Astrocyte (in vitro differentiated cells and primary cell): ENCODE measurements around the gene DCHS2. TPM values are rescaled to one million over a fixed set of nuclear protein-coding genes. Genes with fewer than 3 reads are reported as not detected.

ENCODE experiments used
- DNase-seq: peaks from one replicate; pipeline ENCODE4 v3.0.0-alpha.2; 2010; ENCODE audit warnings: low read depth
- FAIRE-seq: peaks from 2 replicates; lab custom pipeline; 2011; peaks lifted over from hg19 to GRCh38; lab: Jason Lieb, UNC
- H2AFZ ChIP-seq: 2 replicates; pipeline ENCODE4 v1.6.0; 2012; ENCODE audit warnings: low read depth, low read length, inconsistent platforms
- H3K27ac ChIP-seq: 2 replicates; pipeline ENCODE4 v1.5.1; 2011; ENCODE audit warnings: low read depth, low read length, inconsistent platforms
- H3K27me3 ChIP-seq: 2 replicates; pipeline ENCODE4 v1.6.0; 2011; ENCODE audit warnings: low read length, inconsistent platforms; ENCODE audit not compliant: insufficient read depth
- H3K36me3 ChIP-seq: 2 replicates; pipeline ENCODE4 v1.5.1; 2011; ENCODE audit warnings: low read length, inconsistent platforms; ENCODE audit not compliant: insufficient read depth
- H3K4me1 ChIP-seq: 2 replicates; pipeline ENCODE4 v1.5.1; 2011; ENCODE audit warnings: low read length, inconsistent platforms; ENCODE audit not compliant: insufficient read depth
- H3K4me2 ChIP-seq: 2 replicates; pipeline ENCODE4 v1.6.0; 2012; ENCODE audit warnings: low read length, inconsistent platforms
- H3K4me3 ChIP-seq: 2 replicates; pipeline ENCODE4 v1.5.1; 2011; ENCODE audit warnings: low read depth, mild to moderate bottlenecking, low read length, inconsistent platforms; ENCODE audit not compliant: insufficient read depth
- H3K79me2 ChIP-seq: 2 replicates; pipeline ENCODE4 v1.6.0; 2012; ENCODE audit warnings: mild to moderate bottlenecking, low read length, inconsistent platforms; ENCODE audit not compliant: insufficient read depth
- H3K9ac ChIP-seq: 2 replicates; pipeline ENCODE4 v1.6.0; 2012; ENCODE audit warnings: mild to moderate bottlenecking, low read length, inconsistent platforms
- H3K9me3 ChIP-seq: 2 replicates; pipeline ENCODE4 v1.5.1; 2012; ENCODE audit warnings: low read depth, mild to moderate bottlenecking, low read length, inconsistent platforms; ENCODE audit not compliant: insufficient read depth
- H4K20me1 ChIP-seq: 2 replicates; pipeline ENCODE4 v1.6.0; 2012; ENCODE audit warnings: low read length, inconsistent platforms; ENCODE audit not compliant: insufficient read depth
- H3K27ac Mint-ChIP-seq: one replicate; pipeline ENCODE4 v1.8.0; 2021; ENCODE audit warnings: mild to moderate bottlenecking, mixed read lengths; ENCODE audit not compliant: unreplicated experiment
- H3K27me3 Mint-ChIP-seq: one replicate; pipeline ENCODE4 v1.8.0; 2021; ENCODE audit warnings: low read depth, mixed read lengths; ENCODE audit not compliant: unreplicated experiment
- H3K36me3 Mint-ChIP-seq: one replicate; pipeline ENCODE4 v1.8.0; 2021; ENCODE audit warnings: low read depth, mixed read lengths; ENCODE audit not compliant: unreplicated experiment
- H3K4me1 Mint-ChIP-seq: one replicate; pipeline ENCODE4 v1.8.0; 2021; ENCODE audit warnings: low read depth, mixed read lengths; ENCODE audit not compliant: unreplicated experiment
- H3K4me3 Mint-ChIP-seq: one replicate; pipeline ENCODE4 v1.8.0; 2021; ENCODE audit warnings: mild to moderate bottlenecking, moderate library complexity, mixed read lengths; ENCODE audit not compliant: unreplicated experiment
- H3K9me3 Mint-ChIP-seq: one replicate; pipeline ENCODE4 v1.8.0; 2021; ENCODE audit warnings: mild to moderate bottlenecking, mixed read lengths; ENCODE audit not compliant: unreplicated experiment
- EZH2 ChIP-seq: IDR thresholded peaks from 2 replicates; pipeline ENCODE4 v1.6.1; 2012; ENCODE audit warnings: mild to moderate bottlenecking, low read length, inconsistent platforms; ENCODE audit not compliant: insufficient read depth
- total RNA-seq: library from RNA; stranded (reverse); gene quantifications from 2 replicates; pipeline ENCODE4 v1.2.1, GENCODE V29; 2021
- TF ChIP-seq, protein P1 (sequence below): IDR thresholded peaks from 2 replicates; pipeline ENCODE4 v1.5.1; 2011; ENCODE audit warnings: low read depth, mild to moderate bottlenecking, inconsistent platforms, low read length, moderate library complexity; ENCODE audit not compliant: insufficient read depth

DCHS2 gene
- total RNA-seq, 1 donor from 2014 or later = 0.25 TPM

DNA sequence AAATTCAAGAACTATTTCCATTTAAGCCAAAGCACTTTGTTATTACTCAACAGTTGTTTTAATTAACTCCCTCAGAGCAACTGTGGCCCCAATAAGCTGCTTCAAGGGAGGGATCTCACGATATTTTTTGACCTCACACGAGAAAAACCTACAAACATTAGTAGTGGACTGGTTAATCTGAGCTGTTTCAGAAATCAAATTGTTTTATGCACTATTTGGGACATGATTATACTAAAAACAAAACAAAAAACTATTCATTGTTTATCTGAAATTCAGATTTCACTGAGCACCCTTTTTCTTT lies 74.3 kb downstream of the DCHS2 start:
- peaks cover 4% of the 10 kb centered on the region for H3K27me3 ChIP-seq
- DNase-seq = no peak
- H3K4me2 ChIP-seq = peak overlapping the region; percentile 98
- no peaks in the 10 kb centered on the region for H4K20me1 ChIP-seq
- H3K4me1 ChIP-seq = peaks cover 7% of the 10 kb centered on the region
- H3K9me3 ChIP-seq = no peaks in the 10 kb centered on the region
- no peak for FAIRE-seq
- peaks cover 24% of the 10 kb centered on the region for H3K27me3 Mint-ChIP-seq
- H3K27ac Mint-ChIP-seq = peak overlapping the region; percentile 82
- peak overlapping the region; percentile 65 for H3K9ac ChIP-seq
- H3K36me3 Mint-ChIP-seq = no peaks in the 10 kb centered on the region
- H3K9me3 Mint-ChIP-seq = no peaks in the 10 kb centered on the region
- peaks cover 5% of the 10 kb centered on the region for H3K4me1 Mint-ChIP-seq
- H3K79me2 ChIP-seq = no peaks in the 10 kb centered on the region
- TF ChIP-seq, protein P1, sequence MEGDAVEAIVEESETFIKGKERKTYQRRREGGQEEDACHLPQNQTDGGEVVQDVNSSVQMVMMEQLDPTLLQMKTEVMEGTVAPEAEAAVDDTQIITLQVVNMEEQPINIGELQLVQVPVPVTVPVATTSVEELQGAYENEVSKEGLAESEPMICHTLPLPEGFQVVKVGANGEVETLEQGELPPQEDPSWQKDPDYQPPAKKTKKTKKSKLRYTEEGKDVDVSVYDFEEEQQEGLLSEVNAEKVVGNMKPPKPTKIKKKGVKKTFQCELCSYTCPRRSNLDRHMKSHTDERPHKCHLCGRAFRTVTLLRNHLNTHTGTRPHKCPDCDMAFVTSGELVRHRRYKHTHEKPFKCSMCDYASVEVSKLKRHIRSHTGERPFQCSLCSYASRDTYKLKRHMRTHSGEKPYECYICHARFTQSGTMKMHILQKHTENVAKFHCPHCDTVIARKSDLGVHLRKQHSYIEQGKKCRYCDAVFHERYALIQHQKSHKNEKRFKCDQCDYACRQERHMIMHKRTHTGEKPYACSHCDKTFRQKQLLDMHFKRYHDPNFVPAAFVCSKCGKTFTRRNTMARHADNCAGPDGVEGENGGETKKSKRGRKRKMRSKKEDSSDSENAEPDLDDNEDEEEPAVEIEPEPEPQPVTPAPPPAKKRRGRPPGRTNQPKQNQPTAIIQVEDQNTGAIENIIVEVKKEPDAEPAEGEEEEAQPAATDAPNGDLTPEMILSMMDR = no peak
- TF ChIP-seq EZH2 = no peak
- H3K27ac ChIP-seq = no peak overlapping the region
- peak overlapping the region; percentile 87 for H2AFZ ChIP-seq
- peak overlapping the region; percentile 90 for H3K4me3 Mint-ChIP-seq
- H3K4me3 ChIP-seq = peak overlapping the region; percentile 67
- no peaks in the 10 kb centered on the region for H3K36me3 ChIP-seq

DNA sequence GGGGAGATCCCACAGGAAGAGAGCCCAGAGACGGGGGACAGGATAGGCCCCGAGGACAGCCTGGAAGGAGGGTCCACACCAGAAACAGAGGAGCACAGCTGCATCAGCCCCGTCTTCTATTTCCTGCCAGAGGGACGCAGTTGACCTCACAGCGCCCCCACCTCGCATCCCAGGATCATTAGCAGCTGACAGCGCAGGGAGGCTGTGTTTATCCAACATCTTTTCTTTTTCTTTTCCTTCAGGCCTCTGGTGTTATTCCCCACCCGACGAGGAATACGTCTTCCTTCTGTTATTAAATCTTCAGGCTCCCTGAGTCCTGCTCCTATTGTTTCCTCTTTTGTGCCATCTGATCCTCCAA lies 75.4 kb downstream of the DCHS2 start:
- Histone ChIP-seq H4K20me1 (no peaks in the 10 kb centered on the region), H3K9ac (peak overlapping the region; percentile 65), H2AFZ (peak overlapping the region; percentile 87), H3K27me3 (peaks cover 4% of the 10 kb centered on the region), H3K79me2 (no peaks in the 10 kb centered on the region), H3K4me2 (peak overlapping the region; percentile 98), H3K27ac (no peak overlapping the region), H3K36me3 (no peaks in the 10 kb centered on the region), H3K4me1 (peaks cover 7% of the 10 kb centered on the region), H3K4me3 (peak overlapping the region; percentile 67), H3K9me3 (no peaks in the 10 kb centered on the region)
- H3K9me3 Mint-ChIP-seq = no peaks in the 10 kb centered on the region
- H3K36me3 Mint-ChIP-seq = no peaks in the 10 kb centered on the region
- peaks cover 5% of the 10 kb centered on the region for H3K4me1 Mint-ChIP-seq
- no peak for FAIRE-seq
- peak overlapping the region; percentile 90 for H3K4me3 Mint-ChIP-seq
- DNase-seq = no peak
- TF ChIP-seq EZH2 = no peak
- TF ChIP-seq, protein P1 = no peak
- H3K27ac Mint-ChIP-seq = peak overlapping the region; percentile 82
- H3K27me3 Mint-ChIP-seq = peaks cover 21% of the 10 kb centered on the region

DNA sequence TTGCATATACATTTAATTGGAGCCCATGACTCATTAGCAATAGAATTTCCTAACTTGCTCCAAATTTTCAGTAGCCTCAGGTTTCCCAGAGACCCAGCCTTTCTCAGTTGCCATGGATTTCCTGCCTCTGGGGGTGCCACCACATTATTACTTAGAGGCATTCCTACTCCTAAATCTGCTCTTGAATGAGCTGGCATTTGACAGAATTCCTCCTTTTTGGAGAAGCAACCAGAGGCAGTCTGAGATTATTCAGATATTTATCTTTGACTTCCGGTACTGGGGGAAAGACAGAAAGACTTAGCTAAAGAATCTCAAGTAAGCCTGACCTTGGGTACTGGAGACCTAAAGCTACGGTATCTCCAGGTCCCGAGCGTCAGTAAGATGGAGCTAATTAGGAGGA lies 76.3 kb downstream of the DCHS2 start:
- H3K36me3 ChIP-seq = no peaks in the 10 kb centered on the region
- Mint-ChIP-seq H3K27me3 (peaks cover 17% of the 10 kb centered on the region), H3K36me3 (no peaks in the 10 kb centered on the region), H3K9me3 (peaks cover 4% of the 10 kb centered on the region), H3K27ac (no peak overlapping the region), H3K4me3 (no peak overlapping the region), H3K4me1 (peaks cover 5% of the 10 kb centered on the region)
- no peak overlapping the region for H3K27ac ChIP-seq
- peaks cover 4% of the 10 kb centered on the region for H3K27me3 ChIP-seq
- peaks cover 7% of the 10 kb centered on the region for H3K4me1 ChIP-seq
- no peaks in the 10 kb centered on the region for H3K9me3 ChIP-seq
- DNase-seq (no peak), FAIRE-seq (no peak)
- H2AFZ ChIP-seq = no peak overlapping the region
- H3K4me2 ChIP-seq = no peak overlapping the region
- H3K4me3 ChIP-seq = no peak overlapping the region
- H4K20me1 ChIP-seq = no peaks in the 10 kb centered on the region
- H3K9ac ChIP-seq = no peak overlapping the region
- H3K79me2 ChIP-seq = no peaks in the 10 kb centered on the region
- TF ChIP-seq EZH2 = no peak
- TF ChIP-seq, protein P1 = no peak
